Stimulated activated CD4-positive, alpha-beta T cell treated with anti-CD3 and anti-CD28 coated beads, TNF-alpha, amount 100 ng/mL, for 1 hour (primary cell): ENCODE measurements around the gene IGHMBP2.

Source experiments
- DNase-seq, 3 donors: peaks; one replicate each; pipeline ENCODE4 v3.0.0-alpha.2; 2020; ENCODE audit warnings: low read depth in 3 of 3, low spot score in 1 of 3

The IGHMBP2 gene

DNA sequence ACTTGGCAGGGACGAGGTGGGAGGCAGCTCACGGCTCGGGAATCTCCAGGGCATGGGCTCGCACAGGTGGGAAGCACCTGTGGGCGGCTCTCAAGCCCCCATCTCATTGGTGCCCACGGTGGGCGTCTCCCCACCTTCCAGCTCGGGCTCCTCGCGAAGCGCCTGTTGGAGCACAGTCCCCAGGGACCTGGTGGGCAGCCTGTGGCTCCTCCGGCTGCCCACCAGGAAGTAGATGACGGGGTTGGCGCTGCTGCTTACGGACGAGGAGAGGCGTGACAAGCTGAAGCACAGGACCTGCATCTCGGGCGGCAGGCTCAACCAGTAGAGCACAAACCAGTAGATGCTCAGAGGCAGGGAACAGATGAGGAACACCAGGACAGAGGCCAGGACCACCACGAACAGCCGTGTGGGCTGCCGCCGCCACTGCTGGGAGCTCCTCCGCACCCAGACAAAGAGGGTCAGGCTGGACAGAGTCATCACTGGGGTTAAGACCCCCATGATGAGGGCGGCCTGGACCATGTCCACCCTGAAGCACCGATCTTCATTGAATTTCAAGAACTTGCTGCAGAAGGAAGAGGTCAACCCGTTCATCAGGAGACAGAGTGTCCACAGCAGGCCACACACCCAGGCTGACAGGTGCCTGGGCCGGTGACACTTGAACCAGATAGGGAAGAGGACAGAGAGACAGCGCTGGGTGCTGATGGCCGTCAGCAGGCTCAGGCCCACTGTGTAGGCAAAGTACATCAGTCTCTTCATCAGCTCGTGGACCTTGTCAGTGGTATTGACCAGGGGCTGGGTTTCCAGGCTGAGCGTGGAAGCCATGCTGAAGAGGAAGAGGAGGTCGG is 76.5 kb downstream of the IGHMBP2 start:
- no peak for DNase-seq

DNA sequence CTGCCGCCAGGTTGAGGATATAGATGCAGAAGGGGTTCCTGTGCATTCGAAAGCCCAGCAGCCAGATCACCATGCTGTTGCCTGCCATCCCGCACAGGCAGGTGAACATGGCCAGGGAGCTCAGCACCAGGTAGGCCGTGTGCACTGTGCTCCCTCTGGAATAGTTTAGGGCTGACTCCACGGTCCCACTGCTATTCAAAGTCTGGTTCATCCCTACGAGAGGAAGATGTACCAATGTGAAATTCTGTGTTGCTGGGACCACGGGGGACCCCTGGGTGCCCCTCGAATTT is 77.0 kb downstream of the IGHMBP2 start, which contains the start of gene MRGPRD:
MRGPRD (minus strand) TSS at position 211 of the 290 bp plus-strand sequence; CDS start at position 211, 0 bp downstream.
- DNase-seq: no peak

GRCh38 chr11:68982134-68982533 is 78.4 kb downstream of the IGHMBP2 start:
- DNase-seq: no peak

DNA sequence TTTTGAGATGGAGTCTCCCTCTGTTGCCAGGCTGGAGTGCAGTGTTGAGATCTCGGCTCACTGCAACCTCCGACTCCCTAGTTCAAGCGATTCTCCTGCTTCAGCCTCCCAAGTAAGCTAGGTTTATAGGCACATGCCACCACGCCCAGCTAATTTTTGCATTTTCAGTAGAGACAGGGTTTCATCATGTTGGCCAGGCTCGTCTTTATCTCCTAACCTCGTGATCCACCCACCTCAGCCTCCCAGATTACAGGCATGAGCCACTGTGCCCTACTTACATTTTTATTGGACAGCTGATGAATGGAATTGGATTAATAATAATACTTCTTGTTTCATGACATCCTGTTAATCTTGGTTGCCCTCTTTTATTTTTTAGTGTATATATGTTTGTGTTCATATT is 80.1 kb downstream of the IGHMBP2 start:
- DNase-seq: no peak

- no peak for DNase-seq
These were observed 83.5 kb downstream of the IGHMBP2 start for GRCh38 chr11:68987211-68987610.

- no peak for DNase-seq
These were observed 84.8 kb downstream of the IGHMBP2 start for GRCh38 chr11:68988491-68988890.
